H4 (cell line): ENCODE measurements around the gene POLR1A. TPM values are rescaled to one million over a fixed set of nuclear protein-coding genes. Genes with fewer than 3 reads are reported as not detected.

Source experiments
- DNase-seq: peaks from one replicate; pipeline ENCODE4 v3.0.0-alpha.2; 2015; ENCODE audit warnings: low spot score
- total RNA-seq: library from RNA; depleted of rRNA; stranded (reverse); fragments of >200 nt; shearing (Covaris generic); gene quantifications from 2 replicates; pipeline ENCODE4 v1.2.3, GENCODE V29; 2014

The POLR1A gene
- total RNA-seq, 1 experiment from 2014 or later, result 18.9 TPM

GRCh38 chr2:86038291-86039081 is 67.2 kb downstream of the POLR1A start:
- DNase-seq, result no peak

- DNase-seq, result no peak
These were observed 67.9 kb downstream of the POLR1A start for GRCh38 chr2:86037795-86038192.

GRCh38 chr2:86037141-86037794 is 68.4 kb downstream of the POLR1A start:
- no peak for DNase-seq

GRCh38 chr2:86036669-86037138 is 69.0 kb downstream of the POLR1A start:
- DNase-seq, result no peak

GRCh38 chr2:86035883-86036668 is 69.6 kb downstream of the POLR1A start:
- DNase-seq, result no peak

- no peak for DNase-seq
These were observed 70.3 kb downstream of the POLR1A start for GRCh38 chr2:86035376-86035882.

GRCh38 chr2:86033751-86034692 is 71.7 kb downstream of the POLR1A start:
- no peak for DNase-seq

- DNase-seq, result no peak
These were observed 72.7 kb downstream of the POLR1A start for GRCh38 chr2:86032861-86033595.

- DNase-seq, result no peak
These were observed 74.1 kb downstream of the POLR1A start for GRCh38 chr2:86031606-86032005.

GRCh38 chr2:86031151-86031550 is 74.5 kb downstream of the POLR1A start:
- DNase-seq, result no peak

GRCh38 chr2:86029873-86030272 is 75.8 kb downstream of the POLR1A start:
- DNase-seq, result no peak

- no peak for DNase-seq
These were observed 76.8 kb downstream of the POLR1A start for GRCh38 chr2:86028766-86029381.

GRCh38 chr2:86027922-86028765 is 77.5 kb downstream of the POLR1A start:
- no peak for DNase-seq

GRCh38 chr2:86027196-86027921 is 78.3 kb downstream of the POLR1A start:
- DNase-seq, result no peak

- DNase-seq, result no peak
These were observed 79.0 kb downstream of the POLR1A start for GRCh38 chr2:86026744-86027065.

GRCh38 chr2:86025976-86026743 is 79.5 kb downstream of the POLR1A start:
- no peak for DNase-seq

GRCh38 chr2:86025229-86025820 is 80.4 kb downstream of the POLR1A start:
- DNase-seq, result no peak
